ENCODE results near the gene CCNB2.

CCNB2 gene

GRCh38 chr15:59104912-59105732, at the start of gene CCNB2:
CCNB2 (plus strand) TSS chr15:59105146; CDS start chr15:59105269, 123 bp downstream.
- Mint-ChIP-seq H3K9me3 (no peaks in the 10 kb centered on the region), H3K27ac (peak within 1 kb of the TSS; percentile 96), H3K27me3 (no peaks in the 10 kb centered on the region), H3K36me3 (peaks cover 0 to 9% of the 10 kb centered on the region in 2 donors), H3K4me3 (peak within 1 kb of the TSS; percentile 83 to 86), H3K4me1 (peaks cover 6 to 8% of the 10 kb centered on the region in 2 donors)
- ATAC-seq (replicated peaks) (peak; percentile 99), DNase-seq (peak; percentile 82)

- peaks cover 6 to 18% of the 10 kb centered on the region in 2 donors for H3K4me1 Mint-ChIP-seq
- DNase-seq (no peak), ATAC-seq (replicated peaks) (peak in 1 of 2 donors; percentile 38)
- H3K27ac Mint-ChIP-seq = no peak overlapping the region
- H3K9me3 Mint-ChIP-seq = no peaks in the 10 kb centered on the region
- H3K4me3 Mint-ChIP-seq = no peak overlapping the region
- no peaks in the 10 kb centered on the region for H3K27me3 Mint-ChIP-seq
- peaks cover 34 to 39% of the 10 kb centered on the region in 2 donors for H3K36me3 Mint-ChIP-seq
These were observed 45.8 kb upstream of the CCNB2 start for GRCh38 chr15:59059076-59059597.

DNA sequence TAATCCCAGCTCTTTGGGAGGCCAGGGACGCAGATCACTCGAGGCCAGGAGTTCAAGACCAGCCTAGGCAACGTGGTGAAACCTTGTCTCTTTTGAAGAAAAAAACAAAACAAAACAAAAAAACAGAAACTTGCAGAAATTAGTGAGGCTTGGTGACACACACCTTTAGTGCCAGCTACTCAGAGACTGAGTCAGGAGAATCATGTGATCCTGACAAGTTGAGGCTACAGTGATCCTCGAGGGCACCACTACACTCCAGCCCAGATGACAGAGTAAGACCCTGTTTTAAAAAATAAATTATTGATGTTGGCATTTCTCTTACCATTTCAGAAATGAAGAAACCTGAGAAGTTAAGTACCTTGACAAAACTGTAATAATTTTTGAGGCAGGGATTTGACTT, 44.6 kb upstream of the CCNB2 start:
- no peak overlapping the region for H3K4me3 Mint-ChIP-seq
- peaks cover 40 to 43% of the 10 kb centered on the region in 2 donors for H3K36me3 Mint-ChIP-seq
- no peak overlapping the region for H3K27ac Mint-ChIP-seq
- DNase-seq = no peak
- ATAC-seq (replicated peaks) = no peak
- H3K27me3 Mint-ChIP-seq = no peaks in the 10 kb centered on the region
- H3K4me1 Mint-ChIP-seq = peaks cover 5 to 15% of the 10 kb centered on the region in 2 donors
- no peaks in the 10 kb centered on the region for H3K9me3 Mint-ChIP-seq

GRCh38 chr15:59063042-59063441, 41.9 kb upstream of the CCNB2 start:
- Mint-ChIP-seq H3K4me1 (peaks cover 9 to 20% of the 10 kb centered on the region in 2 donors), H3K36me3 (peaks cover 47 to 55% of the 10 kb centered on the region in 2 donors), H3K27ac (no peak overlapping the region), H3K27me3 (no peaks in the 10 kb centered on the region), H3K4me3 (no peak overlapping the region), H3K9me3 (no peaks in the 10 kb centered on the region)
- no peak for ATAC-seq (replicated peaks)
- DNase-seq = no peak

GRCh38 chr15:59069430-59069829, 35.5 kb upstream of the CCNB2 start:
- no peak overlapping the region for H3K4me3 Mint-ChIP-seq
- no peaks in the 10 kb centered on the region for H3K9me3 Mint-ChIP-seq
- H3K27me3 Mint-ChIP-seq = no peaks in the 10 kb centered on the region
- H3K27ac Mint-ChIP-seq = no peak overlapping the region
- H3K4me1 Mint-ChIP-seq = peaks cover 5 to 6% of the 10 kb centered on the region in 2 donors
- no peak for ATAC-seq (replicated peaks)
- no peak for DNase-seq
- peaks cover 40 to 60% of the 10 kb centered on the region in 2 donors for H3K36me3 Mint-ChIP-seq

- Mint-ChIP-seq H3K4me3 (no peak overlapping the region), H3K4me1 (no peaks in the 10 kb centered on the region)
These were observed 30.3 kb upstream of the CCNB2 start for GRCh38 chr15:59074607-59075006.

DNA sequence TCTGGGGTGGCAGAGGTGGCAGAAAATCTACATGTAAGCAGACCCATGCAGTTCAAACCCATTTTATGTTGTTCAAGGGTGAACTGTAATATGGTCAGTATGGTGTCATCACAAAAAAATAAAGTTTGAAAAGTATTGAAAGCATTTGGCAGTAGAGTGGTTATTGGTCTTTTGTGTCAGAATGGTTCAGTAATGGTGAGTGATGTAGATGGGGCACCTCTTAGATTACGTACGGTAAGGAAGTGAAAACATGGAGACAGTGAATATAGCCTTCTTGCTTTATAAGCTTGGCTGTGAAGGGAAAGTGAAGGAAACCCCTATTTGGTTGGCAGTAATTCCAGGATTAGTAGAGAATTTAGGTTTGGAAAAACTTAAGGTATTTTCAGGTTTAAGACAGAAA, 17.2 kb upstream of the CCNB2 start:
- no peak for DNase-seq
- no peaks in the 10 kb centered on the region for H3K27me3 Mint-ChIP-seq
- H3K9me3 Mint-ChIP-seq = no peaks in the 10 kb centered on the region
- H3K4me1 Mint-ChIP-seq = no peaks in the 10 kb centered on the region
- no peak overlapping the region for H3K27ac Mint-ChIP-seq
- ATAC-seq (replicated peaks) = no peak
- peaks cover 23 to 32% of the 10 kb centered on the region in 2 donors for H3K36me3 Mint-ChIP-seq
- no peak overlapping the region for H3K4me3 Mint-ChIP-seq

More at GRCh38 chr15:59074607-59075006, 30.3 kb upstream of the CCNB2 start:
- peaks cover 27 to 33% of the 10 kb centered on the region in 2 donors for H3K36me3 Mint-ChIP-seq
- peak overlapping the region; percentile 51 for H3K27ac Mint-ChIP-seq
- DNase-seq (no peak), ATAC-seq (replicated peaks) (no peak)
- H3K27me3 Mint-ChIP-seq = no peaks in the 10 kb centered on the region
- H3K9me3 Mint-ChIP-seq = no peaks in the 10 kb centered on the region

DNA sequence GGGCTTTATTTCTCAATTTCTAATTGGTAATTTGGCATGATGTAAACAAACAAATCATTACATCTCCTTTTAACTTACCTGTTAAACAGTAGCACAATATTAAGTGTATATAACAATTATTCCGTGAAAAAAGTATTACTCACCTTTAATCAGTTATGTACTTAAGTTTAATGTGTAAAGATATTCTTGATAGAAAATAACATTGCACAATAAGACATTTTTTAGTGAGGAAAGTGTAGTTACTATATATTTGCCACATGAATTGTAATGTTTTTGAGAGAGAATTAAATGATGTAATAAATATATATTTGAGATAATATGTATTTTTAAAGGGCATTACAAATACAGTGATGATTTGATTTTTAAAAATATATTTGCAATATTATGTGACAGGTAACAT, 10.9 kb upstream of the CCNB2 start:
- DNase-seq = no peak
- no peaks in the 10 kb centered on the region for H3K4me1 Mint-ChIP-seq
- no peak for ATAC-seq (replicated peaks)
- no peaks in the 10 kb centered on the region for H3K27me3 Mint-ChIP-seq
- no peak overlapping the region for H3K27ac Mint-ChIP-seq
- H3K9me3 Mint-ChIP-seq = no peaks in the 10 kb centered on the region
- H3K36me3 Mint-ChIP-seq = peaks cover 23 to 27% of the 10 kb centered on the region in 2 donors
- H3K4me3 Mint-ChIP-seq = no peak overlapping the region

DNA sequence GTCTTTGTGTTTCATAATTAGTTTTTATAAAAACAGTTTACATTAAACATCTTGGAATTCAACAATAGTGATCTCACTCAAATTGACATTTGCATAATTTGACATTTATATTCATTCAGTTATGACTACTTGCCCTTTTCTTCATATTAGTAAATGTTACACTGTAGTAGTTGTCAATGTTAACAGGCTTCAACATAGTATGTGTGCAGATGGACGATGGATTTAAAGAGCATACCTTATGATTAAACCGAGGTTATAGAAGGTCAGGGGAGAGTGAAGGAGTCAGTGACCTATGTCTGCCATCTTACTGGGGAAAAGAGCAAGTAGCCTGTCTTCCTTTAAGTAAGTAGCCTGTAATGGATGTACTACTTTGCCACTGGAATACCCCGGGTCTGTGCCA, 8.5 kb upstream of the CCNB2 start:
- Mint-ChIP-seq H3K4me1 (no peaks in the 10 kb centered on the region), H3K9me3 (no peaks in the 10 kb centered on the region), H3K27me3 (no peaks in the 10 kb centered on the region), H3K27ac (no peak overlapping the region), H3K4me3 (peak overlapping the region in 1 of 2 donors; percentile 1), H3K36me3 (peaks cover 24 to 32% of the 10 kb centered on the region in 2 donors)
- no peak for ATAC-seq (replicated peaks)
- no peak for DNase-seq

- no peak for DNase-seq
- H3K27ac Mint-ChIP-seq = no peak overlapping the region
These were observed 5.7 kb upstream of the CCNB2 start for GRCh38 chr15:59099162-59099685.

GRCh38 chr15:59104602-59104911, 389 bp upstream of the CCNB2 start:
- ATAC-seq (replicated peaks) = no peak
- H3K9me3 Mint-ChIP-seq = no peaks in the 10 kb centered on the region
- H3K27me3 Mint-ChIP-seq = no peaks in the 10 kb centered on the region
- peaks cover 0 to 10% of the 10 kb centered on the region in 2 donors for H3K36me3 Mint-ChIP-seq
- peak overlapping the region; percentile 96 for H3K27ac Mint-ChIP-seq
- no peak for DNase-seq
- H3K4me1 Mint-ChIP-seq = peaks cover 6 to 8% of the 10 kb centered on the region in 2 donors
- H3K4me3 Mint-ChIP-seq = peak overlapping the region; percentile 83 to 86

More at GRCh38 chr15:59099162-59099685, 5.7 kb upstream of the CCNB2 start:
- ATAC-seq (replicated peaks) = no peak
- peaks cover 0 to 2% of the 10 kb centered on the region in 2 donors for H3K4me1 Mint-ChIP-seq
- H3K9me3 Mint-ChIP-seq = no peaks in the 10 kb centered on the region
- no peaks in the 10 kb centered on the region for H3K27me3 Mint-ChIP-seq
- H3K36me3 Mint-ChIP-seq = peaks cover 16 to 24% of the 10 kb centered on the region in 2 donors
- H3K4me3 Mint-ChIP-seq = no peak overlapping the region

DNA sequence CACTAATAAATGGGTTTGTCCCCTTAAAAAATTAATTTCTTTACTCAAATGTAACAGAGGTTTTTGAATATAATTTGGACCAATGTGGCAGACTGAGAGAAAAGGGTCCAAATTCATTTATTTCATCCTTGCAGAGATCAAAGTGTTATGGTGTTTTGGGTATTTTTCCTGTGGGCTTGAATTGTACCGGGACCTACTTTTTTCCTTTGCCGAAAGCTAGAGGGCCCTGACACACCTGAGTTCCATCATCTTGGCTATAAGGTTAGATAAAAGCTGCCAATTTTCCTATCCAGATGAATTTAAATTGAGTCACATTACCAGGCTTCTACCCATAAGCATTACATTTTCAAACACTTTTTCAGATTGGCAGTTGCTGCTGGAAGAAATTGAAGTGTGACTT, 908 bp downstream of the CCNB2 start:
- peaks cover 0 to 2% of the 10 kb centered on the region in 2 donors for H3K36me3 Mint-ChIP-seq
- ATAC-seq (replicated peaks) = no peak
- peaks cover 6 to 8% of the 10 kb centered on the region in 2 donors for H3K4me1 Mint-ChIP-seq
- H3K27me3 Mint-ChIP-seq = no peaks in the 10 kb centered on the region
- no peaks in the 10 kb centered on the region for H3K9me3 Mint-ChIP-seq
- no peak for DNase-seq
- H3K4me3 Mint-ChIP-seq = peak overlapping the region; percentile 83 to 86
- peak overlapping the region; percentile 96 for H3K27ac Mint-ChIP-seq

GRCh38 chr15:59111251-59111650, 6.3 kb downstream of the CCNB2 start:
- no peak for ATAC-seq (replicated peaks)
- no peaks in the 10 kb centered on the region for H3K4me1 Mint-ChIP-seq
- H3K4me3 Mint-ChIP-seq = no peak overlapping the region
- H3K9me3 Mint-ChIP-seq = no peaks in the 10 kb centered on the region
- H3K36me3 Mint-ChIP-seq = peaks cover 2 to 5% of the 10 kb centered on the region in 2 donors
- DNase-seq = no peak
- H3K27me3 Mint-ChIP-seq = no peaks in the 10 kb centered on the region
- H3K27ac Mint-ChIP-seq = no peak overlapping the region

DNA sequence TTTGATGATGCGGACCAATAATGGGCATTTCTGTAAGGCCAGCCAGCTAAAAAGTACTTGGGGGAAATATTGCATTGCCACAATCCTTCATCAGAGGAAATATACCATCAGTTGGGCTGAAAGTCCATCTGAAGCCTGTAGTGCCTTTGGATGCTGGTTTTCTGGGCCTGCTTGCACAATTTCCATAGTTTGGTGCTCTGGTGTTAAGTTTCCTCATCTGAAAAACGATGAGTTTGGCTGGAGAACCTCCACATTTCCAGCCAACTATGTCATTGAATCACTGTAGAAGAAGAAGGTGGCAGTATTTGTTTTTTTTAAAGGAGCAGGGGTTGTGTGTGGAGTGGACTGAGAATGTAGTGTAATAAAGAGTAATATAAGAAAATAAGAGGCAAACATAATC, 10.1 kb downstream of the CCNB2 start:
- Mint-ChIP-seq H3K4me3 (no peak overlapping the region), H3K4me1 (peaks cover 0 to 8% of the 10 kb centered on the region in 2 donors), H3K27me3 (no peaks in the 10 kb centered on the region), H3K36me3 (peaks cover 4 to 10% of the 10 kb centered on the region in 2 donors), H3K9me3 (no peaks in the 10 kb centered on the region), H3K27ac (no peak overlapping the region)
- no peak for ATAC-seq (replicated peaks)
- no peak for DNase-seq

- peaks cover 4 to 10% of the 10 kb centered on the region in 2 donors for H3K36me3 Mint-ChIP-seq
- no peaks in the 10 kb centered on the region for H3K27me3 Mint-ChIP-seq
- no peaks in the 10 kb centered on the region for H3K9me3 Mint-ChIP-seq
- no peak for DNase-seq
- peaks cover 0 to 11% of the 10 kb centered on the region in 2 donors for H3K4me1 Mint-ChIP-seq
- no peak overlapping the region for H3K27ac Mint-ChIP-seq
- no peak for ATAC-seq (replicated peaks)
- H3K4me3 Mint-ChIP-seq = no peak overlapping the region
These were observed 11.2 kb downstream of the CCNB2 start for GRCh38 chr15:59116141-59116540.
